GM12892 (cell line): ENCODE results near the gene C5.

Experiments
- POLR2A ChIP-seq: IDR thresholded peaks from 2 replicates; pipeline ENCODE4 v1.6.1; 2011; ENCODE audit warnings: low read depth, low read length, control low read depth
- POLR2AphosphoS5 ChIP-seq: IDR thresholded peaks from 2 replicates; pipeline ENCODE4 v1.6.1; 2011; ENCODE audit warnings: low read depth, low read length, control low read depth
- TAF1 ChIP-seq: IDR thresholded peaks from 2 replicates; pipeline ENCODE4 v1.6.1; 2011; ENCODE audit warnings: low read depth, mild to moderate bottlenecking, control low read depth, low read length, borderline replicate concordance

GRCh38 chr9:120971938-120972337 is 78.1 kb downstream of the C5 start:
- TF ChIP-seq POLR2A = no peak
- no peak for TF ChIP-seq TAF1
- no peak for TF ChIP-seq POLR2AphosphoS5
